GM21737 (cell line): ENCODE results near the gene TM9SF3.
"Not testable (repeated sequence)": the region's sequence is repeated elsewhere in the genome, so short reads cannot be mapped to it uniquely, and the experiment has no call there.

ENCODE experiments used
- ATAC-seq: cut with Tn5 transposase; IDR thresholded peaks from one replicate; pipeline ENCODE4 v1.9.1; 2021; ENCODE audit warnings: mild to moderate bottlenecking, moderate library complexity; ENCODE audit not compliant: unreplicated experiment

TM9SF3 gene

DNA sequence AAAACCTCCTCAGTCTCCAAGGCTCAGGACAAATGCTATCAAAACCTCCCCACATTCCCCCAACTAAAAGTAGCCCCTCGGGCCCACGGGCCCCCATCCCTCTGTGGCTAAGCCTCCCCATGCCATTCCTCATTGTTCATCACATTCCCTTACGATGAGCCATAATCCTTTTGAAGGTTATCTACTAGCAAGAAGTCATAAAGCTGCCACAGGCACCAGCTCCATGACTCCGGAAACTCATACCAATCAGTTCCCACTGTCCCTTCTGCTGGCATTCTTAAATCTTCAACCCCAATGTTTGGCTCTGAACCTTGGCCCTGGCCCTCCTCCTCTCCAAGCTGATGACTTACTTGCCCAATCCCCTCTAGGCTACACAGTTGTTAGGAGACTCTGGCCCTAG is 19.4 kb upstream of the TM9SF3 start:
- no peak for ATAC-seq

DNA sequence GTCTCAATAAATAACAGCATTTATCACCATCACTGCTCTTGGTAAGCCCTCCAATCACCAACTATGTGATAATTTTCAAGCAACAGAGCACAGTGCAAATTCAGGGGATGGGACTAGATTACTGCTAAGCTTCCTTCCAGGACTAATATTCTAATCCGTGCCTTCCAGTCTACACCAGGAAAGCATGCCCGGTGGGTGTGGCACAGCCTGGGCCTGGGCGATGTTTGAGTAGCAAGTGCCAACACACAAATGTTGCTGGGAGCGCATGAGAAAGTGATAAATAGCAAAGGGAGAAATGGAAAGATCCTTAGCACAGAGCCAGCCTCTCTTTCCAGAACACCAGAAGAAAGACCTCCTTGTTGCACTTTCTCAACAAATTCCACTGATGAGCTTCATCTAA is 13.5 kb upstream of the TM9SF3 start:
- no peak for ATAC-seq

DNA sequence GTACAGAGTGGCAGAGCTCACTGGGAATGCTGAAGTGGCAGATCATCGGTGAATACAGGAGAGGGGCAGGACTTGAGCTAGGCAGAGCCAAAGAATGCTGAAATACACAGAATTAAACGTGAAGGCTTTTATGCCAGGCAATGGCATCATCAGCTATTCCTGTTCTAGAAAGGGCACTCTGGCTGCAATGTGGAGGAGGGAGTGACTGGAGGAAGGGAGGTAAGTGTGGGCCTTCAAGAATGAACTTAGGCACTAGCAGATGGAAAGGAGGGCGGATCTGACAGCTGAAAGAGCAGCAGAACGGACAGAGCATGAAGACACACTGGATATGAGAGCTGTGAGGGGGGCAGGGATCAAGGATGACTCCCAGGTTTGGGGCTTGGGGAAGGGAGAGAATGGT is 12.0 kb upstream of the TM9SF3 start:
- ATAC-seq = no peak

DNA sequence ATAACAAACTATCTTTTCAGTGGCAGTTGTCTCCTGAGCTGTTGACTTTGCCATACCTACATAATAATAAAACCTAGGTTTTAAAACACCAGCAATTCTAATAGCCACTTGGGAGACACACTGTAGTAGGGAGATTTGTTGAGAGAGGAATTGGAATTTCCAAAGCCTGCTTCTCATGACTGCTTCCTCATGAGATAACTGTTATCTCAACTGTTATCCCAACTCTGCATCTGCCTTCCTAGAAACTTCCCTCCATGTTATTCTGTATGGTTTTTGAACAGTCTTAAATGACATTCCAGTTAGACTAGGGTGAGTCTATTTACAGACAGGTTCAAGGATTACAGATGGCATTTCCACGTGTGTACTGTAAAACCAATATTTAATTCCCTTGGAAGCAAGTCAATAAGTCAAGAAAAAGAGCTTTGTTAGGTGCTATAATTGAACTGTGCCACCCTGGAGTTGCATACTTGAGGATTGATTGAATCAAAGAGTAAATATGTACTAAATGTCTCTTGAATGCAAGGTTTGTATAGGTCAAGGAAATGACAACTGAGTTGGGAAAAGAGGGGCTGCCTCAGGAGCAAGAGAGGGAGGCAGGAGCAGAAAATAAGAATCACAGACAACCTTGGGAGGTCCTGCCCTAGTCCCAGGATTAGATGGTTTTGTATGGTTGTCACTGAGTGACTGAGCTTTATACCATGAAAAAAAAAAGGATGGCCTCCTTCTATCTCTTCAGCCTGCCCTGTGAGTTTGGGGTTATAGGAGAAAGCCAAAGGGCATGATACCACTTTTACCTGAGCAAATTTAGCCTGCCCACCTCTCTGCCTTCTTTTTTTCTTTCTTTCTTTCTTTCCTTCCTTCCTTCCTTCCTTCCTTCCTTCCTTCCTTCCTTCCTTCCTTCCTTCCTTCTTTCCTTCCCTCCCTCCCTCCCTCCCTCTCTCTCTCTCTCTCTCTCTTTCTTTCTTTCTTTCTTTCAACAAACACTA is 9.9 kb upstream of the TM9SF3 start:
- ATAC-seq = no peak

DNA sequence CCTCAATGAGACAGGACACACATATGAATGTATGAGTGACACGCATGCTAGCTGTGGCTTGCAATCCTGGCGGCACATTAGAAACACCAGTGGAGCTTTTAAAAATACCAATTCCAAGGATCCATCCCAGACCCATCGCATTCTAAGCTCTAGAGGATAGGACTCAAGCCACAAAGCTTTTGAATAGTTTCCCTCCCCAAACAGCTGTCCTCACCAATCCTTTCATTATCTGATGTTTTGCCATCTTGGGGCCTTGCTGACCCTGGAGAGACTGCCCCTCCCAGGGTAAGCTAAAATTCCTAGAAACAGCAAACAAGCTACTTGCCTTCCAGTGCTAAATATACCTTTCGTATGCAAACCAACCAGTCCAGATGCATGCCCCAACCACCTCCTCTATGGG is 8.9 kb upstream of the TM9SF3 start:
- ATAC-seq = no peak

DNA sequence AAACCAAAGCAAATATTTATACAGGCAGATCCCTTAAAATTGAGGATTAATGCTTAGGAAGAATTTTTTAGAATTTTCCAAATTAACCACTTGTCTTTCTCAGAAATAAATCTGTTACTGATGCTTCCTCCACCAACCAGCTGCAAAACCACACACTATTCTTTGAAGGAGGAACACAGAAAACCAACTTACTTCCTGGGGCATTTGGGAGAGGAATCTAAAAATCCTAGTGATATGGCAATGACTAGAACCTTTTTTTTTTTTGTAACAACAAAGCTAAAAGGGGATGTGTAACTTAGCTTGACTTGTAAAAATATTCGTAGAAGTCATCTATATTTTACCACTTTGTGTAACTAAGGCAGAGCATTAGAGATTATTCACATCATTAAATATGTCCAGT is 5.1 kb upstream of the TM9SF3 start:
- ATAC-seq = no peak

DNA sequence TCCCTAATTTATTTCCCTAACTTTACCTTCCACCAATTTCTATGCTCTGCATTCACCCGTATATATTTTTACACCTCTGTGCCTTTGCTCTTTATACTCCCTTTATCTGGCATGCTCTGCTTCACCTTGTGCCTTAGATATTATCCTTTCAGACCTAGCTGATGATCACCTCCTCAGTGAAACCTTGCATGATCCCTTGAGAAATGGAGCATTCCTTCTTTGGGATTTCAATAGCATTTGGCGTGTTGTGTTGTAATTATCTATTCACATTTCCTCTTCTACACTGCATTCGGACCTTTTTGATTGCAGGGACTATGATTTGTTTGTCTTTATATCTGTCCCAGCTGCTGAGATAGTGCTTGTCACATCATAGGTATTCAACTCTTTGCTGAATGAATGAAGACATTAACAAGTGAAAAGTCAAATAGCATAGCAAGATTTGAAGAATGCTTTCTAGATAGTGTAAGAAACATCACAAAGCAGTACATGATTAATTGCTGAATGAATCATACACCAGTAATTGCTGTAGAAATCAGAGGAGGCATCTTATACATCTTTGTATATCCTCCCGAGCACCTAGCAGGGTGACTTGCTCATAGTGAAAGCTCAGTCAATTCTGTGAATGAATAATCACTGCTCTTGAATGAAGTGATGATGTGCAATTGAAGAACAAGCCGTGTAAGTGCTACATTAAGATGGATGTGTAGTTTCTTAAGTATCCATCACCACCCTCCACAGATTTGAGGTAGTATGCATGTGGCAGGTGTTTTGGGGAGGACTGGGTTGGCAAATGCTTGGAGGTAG is 2.0 kb upstream of the TM9SF3 start:
- ATAC-seq = peak; percentile 37

DNA sequence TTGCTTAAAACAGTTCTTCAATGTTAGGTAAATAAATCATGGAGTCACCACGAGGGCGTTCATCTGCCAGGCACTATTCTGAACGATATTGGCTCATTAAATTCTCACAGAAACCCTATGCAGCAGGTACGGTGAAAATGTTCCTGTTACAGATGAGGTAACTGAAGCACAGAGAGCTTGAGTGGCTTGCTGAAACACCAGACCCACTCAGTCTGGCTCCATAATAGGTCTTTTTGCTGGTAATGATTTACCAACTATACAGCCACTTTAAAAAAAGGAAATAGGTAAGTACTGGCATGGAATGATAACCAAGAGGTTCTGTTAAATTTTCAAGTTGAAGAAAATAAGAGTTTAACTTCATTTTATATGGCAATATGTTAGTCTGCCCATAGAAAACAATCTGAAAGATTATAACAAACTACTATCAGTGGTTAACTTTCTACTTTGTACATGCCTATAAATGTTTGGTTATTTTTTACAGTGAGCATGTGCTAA is 1.3 kb upstream of the TM9SF3 start:
- ATAC-seq = no peak

DNA sequence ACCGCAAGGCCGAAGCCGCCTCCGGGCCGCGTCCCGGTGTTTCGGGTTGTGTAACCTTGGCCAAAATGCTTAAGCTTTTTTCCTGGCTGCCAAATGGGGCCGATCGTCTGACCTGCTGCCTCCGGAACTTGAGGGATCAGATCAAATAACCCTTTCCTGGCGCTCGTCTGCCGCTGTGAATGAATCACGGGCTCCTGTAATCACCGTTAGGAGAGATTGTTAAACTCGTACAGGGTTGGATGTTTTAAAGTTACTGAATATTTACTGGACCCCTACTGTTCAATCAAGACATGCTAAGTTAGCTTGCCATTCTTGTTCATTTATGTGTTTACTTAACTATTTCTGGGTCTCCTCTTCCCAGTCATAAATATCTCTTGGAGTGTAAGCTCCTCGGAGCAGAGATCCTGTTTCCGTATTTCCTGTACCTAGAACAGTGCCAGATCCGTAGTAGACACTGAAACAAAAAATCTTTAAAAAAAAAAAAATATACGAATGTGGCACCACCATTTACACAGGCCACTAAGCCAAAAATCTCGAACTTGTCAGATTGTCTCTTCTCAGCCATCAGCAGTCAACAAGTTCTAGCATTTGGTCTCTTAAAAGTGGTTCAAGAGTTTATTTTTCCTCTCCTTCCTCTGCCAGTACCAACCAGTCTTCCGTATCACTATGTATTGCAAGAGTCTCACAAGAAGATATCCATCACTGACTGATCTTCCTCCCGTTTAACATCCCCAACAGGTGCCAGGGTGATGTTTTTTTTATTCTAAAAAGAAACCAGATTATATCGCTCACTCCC is 650 bp upstream of the TM9SF3 start:
- peak; percentile 11 for ATAC-seq

DNA sequence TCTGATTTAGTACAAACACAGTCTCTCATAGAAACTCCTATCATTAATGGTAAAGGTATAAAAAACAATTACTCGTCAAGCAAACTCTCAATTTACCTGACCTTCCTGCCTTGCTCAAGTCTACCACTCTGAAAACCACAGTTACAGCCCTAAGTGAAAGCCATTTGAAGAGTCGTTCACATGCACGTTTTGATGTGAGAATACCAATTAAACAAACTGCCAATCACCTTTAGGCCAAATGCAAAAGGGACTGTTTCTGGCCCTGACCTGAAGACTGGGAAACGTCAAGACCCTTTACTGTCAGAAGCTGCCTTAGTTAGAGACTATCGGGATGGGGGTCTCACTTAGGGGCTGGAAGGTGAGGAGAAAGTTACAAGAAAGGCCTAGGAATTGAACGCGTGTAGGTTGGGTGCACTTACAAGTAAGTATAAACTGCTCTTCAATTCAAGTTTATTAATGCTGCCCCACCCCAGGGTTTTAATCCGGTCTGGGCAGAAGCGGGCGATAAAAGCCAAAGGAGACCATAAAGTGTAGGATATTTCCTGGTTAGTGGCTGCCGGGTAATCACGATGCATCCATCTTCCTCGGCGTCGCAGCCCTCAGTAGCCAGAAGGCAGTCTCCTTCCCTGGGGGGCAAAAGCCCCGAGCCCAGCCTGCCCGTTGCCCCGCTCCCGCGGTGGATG is 935 bp downstream of the TM9SF3 start:
- no peak for ATAC-seq

DNA sequence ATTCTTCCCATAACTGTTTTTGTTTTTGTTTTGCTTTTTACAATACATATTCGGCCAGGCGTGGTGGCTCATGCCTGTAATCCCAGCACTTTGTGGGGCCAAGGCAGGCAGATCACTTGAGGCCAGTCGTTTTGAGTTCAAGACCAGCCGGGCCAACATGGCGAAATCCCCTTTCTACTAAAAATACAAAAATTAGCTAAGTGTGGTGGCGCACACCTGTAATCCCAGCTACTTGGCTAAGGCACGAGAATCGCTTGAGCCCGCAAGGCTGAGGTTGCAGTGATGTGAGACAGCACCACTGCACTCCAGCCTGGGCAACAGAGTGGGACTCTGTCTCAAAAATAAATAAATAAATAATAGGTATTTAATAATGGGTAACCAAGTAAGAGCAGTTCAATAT is 2.3 kb downstream of the TM9SF3 start:
- no peak for ATAC-seq

DNA sequence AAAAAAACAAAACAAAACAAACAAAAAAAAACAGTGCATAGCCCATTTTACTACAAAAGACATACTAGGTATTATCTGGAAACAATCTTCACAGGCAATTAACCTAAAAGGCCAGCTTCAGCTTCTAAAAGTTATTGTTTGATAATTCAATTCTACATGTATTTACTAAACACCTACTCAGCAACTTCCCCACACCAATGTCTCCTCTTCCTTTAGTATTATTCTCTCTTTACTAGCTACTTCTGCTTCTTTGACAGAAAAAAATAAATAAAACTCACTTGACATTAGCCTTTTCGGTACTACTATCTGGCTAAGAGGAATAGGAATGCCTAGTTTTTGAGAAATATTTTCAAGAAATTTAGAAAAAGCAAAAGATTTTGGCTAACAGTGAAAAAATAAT is 2.8 kb downstream of the TM9SF3 start:
- ATAC-seq = no peak

DNA sequence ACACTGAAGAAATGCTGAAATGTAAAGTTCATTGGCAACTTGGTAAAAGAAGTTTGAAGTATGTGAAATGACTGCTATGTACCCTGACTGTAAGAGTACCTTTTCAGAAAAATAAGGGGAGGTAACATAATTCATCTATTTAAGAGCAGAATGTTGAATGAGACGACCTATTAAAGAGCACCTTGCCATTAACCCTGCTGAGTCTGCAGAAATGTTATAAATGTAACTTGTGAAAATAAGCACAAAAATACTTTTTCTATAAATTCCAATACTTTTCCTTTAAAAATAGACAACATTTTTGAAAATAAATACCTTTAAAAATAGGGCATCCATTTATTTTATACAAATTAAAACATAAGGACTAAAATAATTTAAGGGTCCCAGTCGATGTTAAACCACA is 7.7 kb downstream of the TM9SF3 start:
- no peak for ATAC-seq

DNA sequence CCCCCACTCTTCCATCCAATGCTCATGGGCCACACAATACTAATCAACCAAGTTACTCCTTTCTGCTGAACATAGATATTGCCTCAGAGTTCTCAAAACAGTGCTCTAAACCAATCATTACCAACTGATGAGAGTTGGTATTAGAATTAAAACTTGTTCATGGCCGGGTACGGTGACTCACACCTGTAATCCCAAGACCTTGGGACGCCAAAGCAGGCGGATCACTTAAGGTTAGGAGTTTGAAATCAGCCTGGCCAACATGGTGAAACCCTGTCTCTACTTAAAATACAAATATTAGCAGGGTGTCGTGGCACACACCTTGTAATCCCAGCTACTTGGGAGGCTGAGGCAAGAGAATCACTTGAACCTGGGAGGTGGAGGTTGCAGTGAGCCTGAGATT is 8.2 kb downstream of the TM9SF3 start:
- ATAC-seq = no peak

DNA sequence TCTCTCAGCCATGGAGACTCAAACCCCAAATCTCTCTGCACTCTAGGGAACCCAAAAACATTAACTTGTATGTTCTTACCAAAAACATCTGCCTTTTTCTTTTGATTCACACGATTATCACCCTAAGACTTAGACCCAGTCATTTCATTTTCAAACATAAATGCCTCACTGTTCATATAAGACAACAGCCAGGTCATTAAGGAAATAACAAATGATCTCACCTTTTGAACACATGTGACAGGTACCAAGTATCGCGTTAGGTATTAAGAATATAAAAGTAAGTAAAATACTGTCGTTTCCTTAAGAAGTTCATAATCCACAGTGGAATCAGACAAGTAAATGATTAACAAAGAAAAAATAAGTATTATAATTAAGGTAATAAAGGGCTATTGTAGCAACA is 8.8 kb downstream of the TM9SF3 start:
- ATAC-seq = no peak

DNA sequence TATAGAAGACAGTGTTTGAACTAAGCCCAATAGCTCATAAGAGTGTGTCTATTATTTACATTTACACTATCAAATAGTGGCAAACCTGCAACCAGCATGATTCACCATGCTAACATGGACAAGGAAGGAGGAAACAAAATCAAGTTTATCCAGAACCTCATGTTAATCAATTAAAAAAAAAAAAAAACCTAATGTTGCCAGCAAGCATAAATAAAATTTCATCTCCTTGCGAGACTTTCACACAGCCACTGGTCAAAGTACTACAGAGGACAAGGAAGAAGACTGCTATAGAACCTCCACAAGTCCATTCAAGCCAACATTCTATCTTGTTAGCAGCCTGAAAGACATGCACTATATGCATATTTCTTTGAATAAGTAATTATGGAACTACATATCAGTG is 9.7 kb downstream of the TM9SF3 start:
- ATAC-seq = no peak

DNA sequence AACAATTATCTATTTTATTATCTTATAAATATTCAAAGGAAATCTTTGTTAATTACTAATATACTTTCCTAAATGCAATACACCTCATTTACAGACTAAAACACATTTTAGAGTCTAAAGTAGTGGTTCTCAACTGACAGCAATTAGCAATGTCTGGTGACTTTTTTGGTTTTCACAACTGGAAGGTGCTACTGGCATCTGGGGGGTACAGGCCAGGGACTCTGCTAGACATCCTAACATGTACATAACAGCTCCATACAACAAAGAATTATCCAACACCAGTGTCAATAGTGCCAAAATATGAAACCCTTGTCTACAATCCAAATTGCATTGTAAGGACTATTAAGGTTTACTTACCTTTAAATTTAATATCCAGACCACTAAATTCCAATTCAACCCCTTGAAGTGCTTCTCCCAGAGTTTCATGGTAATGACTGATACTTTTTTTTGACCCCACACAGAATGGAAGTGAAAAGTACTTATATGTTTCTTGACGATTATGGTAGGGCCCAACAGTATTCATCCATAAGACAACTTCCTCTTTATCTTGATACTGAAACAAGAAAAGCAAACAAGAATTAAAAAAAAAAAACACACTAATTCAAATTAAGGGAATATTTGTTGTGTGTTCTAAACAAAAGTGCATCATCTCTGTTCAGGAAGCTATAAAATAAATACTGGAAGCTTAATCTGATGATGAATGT is 10.4 kb downstream of the TM9SF3 start:
- ATAC-seq = no peak

DNA sequence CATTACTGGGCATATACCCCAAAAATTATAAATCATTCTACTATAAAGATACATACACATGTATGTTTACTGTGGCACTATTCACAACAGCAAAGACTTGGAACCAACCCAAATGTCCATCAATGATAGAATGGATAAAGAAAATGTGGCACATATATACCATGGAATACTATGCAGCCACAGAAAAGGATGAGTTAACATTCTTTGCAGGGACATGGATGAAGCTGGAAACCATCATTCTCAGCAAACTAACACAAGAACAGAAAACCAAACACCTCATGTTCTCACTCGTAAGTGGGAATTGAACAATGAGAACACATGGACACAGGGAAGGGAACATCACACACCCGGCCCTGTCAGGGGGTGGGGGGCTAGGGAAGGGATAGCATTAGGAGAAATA is 12.2 kb downstream of the TM9SF3 start:
- not testable (repeated sequence) for ATAC-seq

DNA sequence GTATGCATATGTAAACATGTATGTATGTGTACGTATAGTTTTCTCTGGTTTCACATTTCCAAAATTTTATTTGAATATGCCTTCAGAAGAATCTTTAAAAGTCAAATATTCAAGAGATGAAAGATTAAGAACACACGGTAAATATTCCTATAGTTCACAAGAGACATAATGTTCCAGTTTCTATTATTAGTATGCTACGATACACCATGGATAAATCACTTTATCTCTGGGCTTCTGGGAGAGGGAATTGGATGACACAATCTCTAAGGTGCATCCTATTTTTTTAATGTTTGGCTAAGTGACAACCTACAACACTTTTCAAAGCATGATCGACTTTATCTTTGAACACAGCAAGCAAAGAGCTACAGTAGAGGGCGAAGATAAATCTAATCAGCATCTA is 13.8 kb downstream of the TM9SF3 start:
- ATAC-seq = no peak
